Stromal cell of bone marrow (primary cell): ENCODE data around the gene TFEB.
A peak's percentile ranks its signal among the peaks of the same experiment; 100 is the strongest.

Experiments
- DNase-seq: peaks from one replicate; pipeline ENCODE4 v3.0.0-alpha.2; 2012; ENCODE audit warnings: low read depth

TFEB gene

GRCh38 chr6:41690541-41691330 lies 44.7 kb downstream of the TFEB start:
- DNase-seq: no peak

GRCh38 chr6:41689171-41690008 lies 46.0 kb downstream of the TFEB start:
- no peak for DNase-seq

GRCh38 chr6:41688256-41688965 lies 47.0 kb downstream of the TFEB start:
- DNase-seq: no peak

- DNase-seq: no peak
Measured at GRCh38 chr6:41687501-41688175, 47.8 kb downstream of the TFEB start.

- no peak for DNase-seq
Measured at GRCh38 chr6:41685641-41686380, 49.6 kb downstream of the TFEB start.

- DNase-seq: no peak
Measured at GRCh38 chr6:41684311-41685180, 50.9 kb downstream of the TFEB start.

GRCh38 chr6:41683523-41684310 lies 51.7 kb downstream of the TFEB start:
- DNase-seq: peak; percentile 36

- DNase-seq: no peak
Measured at GRCh38 chr6:41683273-41683522, 52.2 kb downstream of the TFEB start.

- no peak for DNase-seq
Measured at GRCh38 chr6:41682497-41683272, 52.7 kb downstream of the TFEB start.

GRCh38 chr6:41682056-41682477 lies 53.3 kb downstream of the TFEB start:
- DNase-seq: peak; percentile 72

- no peak for DNase-seq
Measured at GRCh38 chr6:41680182-41680965, 55.0 kb downstream of the TFEB start.

- no peak for DNase-seq
Measured at GRCh38 chr6:41679696-41680095, 55.7 kb downstream of the TFEB start.

GRCh38 chr6:41678511-41679084 lies 56.8 kb downstream of the TFEB start:
- no peak for DNase-seq

- DNase-seq: no peak
Measured at GRCh38 chr6:41677124-41677921, 58.1 kb downstream of the TFEB start.

- no peak for DNase-seq
Measured at GRCh38 chr6:41676431-41676830, 59.0 kb downstream of the TFEB start.

GRCh38 chr6:41675992-41676391 lies 59.4 kb downstream of the TFEB start:
- no peak for DNase-seq

- no peak for DNase-seq
Measured at GRCh38 chr6:41675176-41675775, 60.1 kb downstream of the TFEB start.
